Lower lobe of right lung (tissue), 2 donors: ENCODE results near the gene OBSCN. TPM values are rescaled to one million over a fixed set of nuclear protein-coding genes. Genes with fewer than 3 reads are reported as not detected.
"Not testable (repeated sequence)": the region's sequence is repeated elsewhere in the genome, so short reads cannot be mapped to it uniquely, and the experiment has no call there.

Experiments used
- ATAC-seq, 2 donors: fragments of 200-7000 bp; cut with Tn5 transposase; one replicate each; pipeline ENCODE4 v1.9.1; 2020 to 2022; ENCODE audit warnings: mild to moderate bottlenecking in 2 of 2, moderate library complexity in 2 of 2
- DNase-seq: peaks from one replicate; pipeline ENCODE4 v3.0.0-alpha.2; 2020
- H3K27ac ChIP-seq: fragments of 200-600 bp; one replicate; pipeline ENCODE4 v1.8.0; 2022
- H3K27me3 ChIP-seq: fragments of 200-600 bp; one replicate; pipeline ENCODE4 v1.8.0; 2022; ENCODE audit warnings: low read depth
- H3K36me3 ChIP-seq: fragments of 200-600 bp; one replicate; pipeline ENCODE4 v1.8.0; 2022; ENCODE audit warnings: mild to moderate bottlenecking
- H3K4me1 ChIP-seq: fragments of 200-600 bp; one replicate; pipeline ENCODE4 v1.8.0; 2022
- H3K4me3 ChIP-seq: fragments of 200-600 bp; one replicate; pipeline ENCODE4 v1.8.0; 2022; ENCODE audit warnings: mild to moderate bottlenecking
- H3K9me3 ChIP-seq: fragments of 200-600 bp; one replicate; pipeline ENCODE4 v1.8.0; 2022
- intact Hi-C: fragments of 100-400 bp; cut with DNase I; formaldehyde crosslinking; loops from one replicate; pipeline ENCODE4 v1.11.0; 2022
- total RNA-seq: library from RNA; stranded (reverse); fragmentation: NEBNext Ultra II Directional; extraction: Animal tissue kit (Norgen Biotek cat#: 25700); gene quantifications from one replicate; pipeline ENCODE4 v1.2.1, GENCODE V29; 2021
- TF ChIP-seq, protein P1 (sequence below): fragments of 200-600 bp; IDR thresholded peaks from one replicate; pipeline ENCODE4 v1.8.0; 2022; ENCODE audit warnings: antibody characterized with exemption, mild to moderate bottlenecking
- donor health status: DM: no; HTN: yes; CAD: no; lungs with severe emphysema.

OBSCN gene
- total RNA-seq, 1 donor from 2014 or later, result 35.6 TPM

DNA sequence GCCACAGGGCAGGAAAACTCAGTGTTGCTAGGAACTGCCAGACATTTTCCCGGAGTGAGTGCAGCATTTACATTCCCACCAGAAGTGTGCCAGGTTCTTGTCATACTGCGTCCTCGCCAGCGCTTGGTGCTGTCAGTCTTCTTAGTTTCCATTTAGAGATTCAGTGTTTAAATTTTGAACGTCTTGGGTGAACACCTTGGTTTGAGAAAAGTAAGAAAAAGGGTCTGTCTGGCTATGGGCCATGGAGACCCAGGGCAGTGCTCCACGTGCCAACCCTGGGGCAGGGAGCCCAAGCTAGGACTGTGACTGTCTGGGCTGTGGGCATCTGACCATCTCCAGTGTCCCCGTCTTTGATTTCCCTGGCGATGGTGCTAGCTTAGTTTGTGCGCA, 26.2 kb upstream of the OBSCN start:
- Histone ChIP-seq H3K4me3 (no peak overlapping the region), H3K36me3 (no peaks in the 10 kb centered on the region), H3K9me3 (no peaks in the 10 kb centered on the region), H3K27me3 (no peaks in the 10 kb centered on the region), H3K27ac (peak overlapping the region; percentile 31), H3K4me1 (peaks cover 37% of the 10 kb centered on the region)
- TF ChIP-seq, protein P1, sequence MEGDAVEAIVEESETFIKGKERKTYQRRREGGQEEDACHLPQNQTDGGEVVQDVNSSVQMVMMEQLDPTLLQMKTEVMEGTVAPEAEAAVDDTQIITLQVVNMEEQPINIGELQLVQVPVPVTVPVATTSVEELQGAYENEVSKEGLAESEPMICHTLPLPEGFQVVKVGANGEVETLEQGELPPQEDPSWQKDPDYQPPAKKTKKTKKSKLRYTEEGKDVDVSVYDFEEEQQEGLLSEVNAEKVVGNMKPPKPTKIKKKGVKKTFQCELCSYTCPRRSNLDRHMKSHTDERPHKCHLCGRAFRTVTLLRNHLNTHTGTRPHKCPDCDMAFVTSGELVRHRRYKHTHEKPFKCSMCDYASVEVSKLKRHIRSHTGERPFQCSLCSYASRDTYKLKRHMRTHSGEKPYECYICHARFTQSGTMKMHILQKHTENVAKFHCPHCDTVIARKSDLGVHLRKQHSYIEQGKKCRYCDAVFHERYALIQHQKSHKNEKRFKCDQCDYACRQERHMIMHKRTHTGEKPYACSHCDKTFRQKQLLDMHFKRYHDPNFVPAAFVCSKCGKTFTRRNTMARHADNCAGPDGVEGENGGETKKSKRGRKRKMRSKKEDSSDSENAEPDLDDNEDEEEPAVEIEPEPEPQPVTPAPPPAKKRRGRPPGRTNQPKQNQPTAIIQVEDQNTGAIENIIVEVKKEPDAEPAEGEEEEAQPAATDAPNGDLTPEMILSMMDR, result no peak
- no peak for DNase-seq
- intact Hi-C loops, result no loop called here
- ATAC-seq, result no peak

GRCh38 chr1:228182296-228183030, 25.4 kb upstream of the OBSCN start:
- Histone ChIP-seq H3K27ac (no peak overlapping the region), H3K4me1 (peaks cover 29% of the 10 kb centered on the region), H3K4me3 (no peak overlapping the region), H3K36me3 (no peaks in the 10 kb centered on the region), H3K9me3 (no peaks in the 10 kb centered on the region), H3K27me3 (no peaks in the 10 kb centered on the region)
- DNase-seq (no peak), ATAC-seq (no peak)
- intact Hi-C loops, result no loop called here
- TF ChIP-seq, protein P1, result no peak

DNA sequence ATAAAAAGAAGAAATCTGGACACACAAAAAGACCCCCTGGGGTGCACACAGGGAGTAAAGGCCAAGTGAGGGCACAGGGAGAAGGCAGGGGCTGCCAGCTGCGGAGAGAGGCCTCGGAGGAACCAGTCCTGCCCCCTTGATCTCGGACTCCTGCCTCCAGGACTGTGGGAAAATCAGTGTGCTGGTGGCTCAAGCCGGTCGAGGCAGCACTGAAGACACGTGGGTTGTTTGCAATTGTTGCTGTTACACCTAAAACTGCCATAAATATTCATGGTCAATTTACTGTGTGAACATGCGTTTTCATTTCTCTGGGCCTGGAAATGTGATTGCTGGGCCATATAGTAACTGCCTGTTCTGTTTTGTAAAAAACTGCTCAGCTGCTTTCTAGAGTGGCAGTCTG, 23.7 kb upstream of the OBSCN start:
- DNase-seq (no peak), ATAC-seq (no peak)
- no peaks in the 10 kb centered on the region for H3K36me3 ChIP-seq
- TF ChIP-seq, protein P1, result no peak
- no peak overlapping the region for H3K4me3 ChIP-seq
- intact Hi-C loops, result no loop called here
- no peaks in the 10 kb centered on the region for H3K9me3 ChIP-seq
- no peak overlapping the region for H3K27ac ChIP-seq
- no peaks in the 10 kb centered on the region for H3K27me3 ChIP-seq
- H3K4me1 ChIP-seq, result peaks cover 12% of the 10 kb centered on the region

- Histone ChIP-seq H3K4me3 (no peak overlapping the region), H3K27me3 (no peaks in the 10 kb centered on the region), H3K9me3 (no peaks in the 10 kb centered on the region), H3K36me3 (no peaks in the 10 kb centered on the region), H3K27ac (no peak overlapping the region), H3K4me1 (peaks cover 8% of the 10 kb centered on the region)
- peak; percentile 31 to 46 for ATAC-seq
- intact Hi-C loops, result no loop called here
- no peak for DNase-seq
- TF ChIP-seq, protein P1, result no peak
Measured at GRCh38 chr1:228185641-228185965, 22.2 kb upstream of the OBSCN start.

DNA sequence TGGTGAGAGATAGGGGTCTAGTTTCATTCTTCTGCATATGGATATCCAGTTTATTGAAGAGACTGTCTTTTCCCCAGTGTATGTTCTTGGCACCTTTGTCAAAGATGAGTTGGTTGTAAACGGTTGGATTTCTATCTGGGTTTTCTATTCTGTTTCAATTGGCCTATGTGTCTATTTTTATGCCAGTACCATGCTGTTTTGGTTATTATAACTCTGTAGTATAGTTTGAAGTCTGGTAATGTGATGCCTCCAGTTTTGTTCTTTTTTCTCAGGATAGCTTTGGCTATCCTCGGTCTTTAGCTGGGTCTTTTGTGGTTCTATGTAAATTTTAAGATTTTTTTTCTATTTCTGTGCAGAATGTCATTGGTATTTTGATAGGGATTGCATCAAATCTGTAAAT, 19.6 kb upstream of the OBSCN start:
- H3K9me3 ChIP-seq, DNase-seq, H3K4me3 ChIP-seq, ATAC-seq, H3K27me3 ChIP-seq, H3K27ac ChIP-seq, H3K36me3 ChIP-seq, intact Hi-C loops, H3K4me1 ChIP-seq: not testable (repeated sequence)

DNA sequence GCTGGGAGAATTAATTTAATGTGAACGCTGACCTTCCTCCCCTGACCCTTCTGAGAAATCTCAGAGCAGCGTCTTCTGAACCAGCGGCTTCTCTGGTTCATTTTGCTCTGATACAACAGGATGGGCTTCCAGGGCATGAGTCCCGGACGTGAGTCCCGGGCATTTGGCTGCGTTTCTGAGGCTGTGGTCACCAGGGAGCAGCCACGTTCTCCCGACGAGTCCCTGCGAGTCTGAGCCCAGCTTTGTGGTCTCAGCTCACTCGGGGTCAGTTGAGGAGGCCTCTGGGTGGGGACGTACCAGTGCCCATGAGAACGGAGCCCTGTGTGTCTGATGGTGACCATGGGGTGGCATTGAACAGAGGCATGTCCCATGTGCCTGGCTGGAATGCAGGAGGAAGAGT, 17.7 kb upstream of the OBSCN start:
- no peak for ATAC-seq
- intact Hi-C loops, result no loop called here
- no peak for DNase-seq

More for the DNA sequence above, 17.7 kb upstream of the OBSCN start:
- Histone ChIP-seq H3K9me3 (no peaks in the 10 kb centered on the region), H3K27ac (no peak overlapping the region), H3K27me3 (no peaks in the 10 kb centered on the region), H3K4me1 (peaks cover 5% of the 10 kb centered on the region), H3K4me3 (no peak overlapping the region), H3K36me3 (no peaks in the 10 kb centered on the region)
- TF ChIP-seq, protein P1, result no peak
